Measurements from ENCODE around the gene SPAG16. TPM values are rescaled to one million over a fixed set of nuclear protein-coding genes. Genes with fewer than 3 reads are reported as not detected.

SPAG16 gene
- total and polyA plus RNA-seq, 2 of the 13 experiments (the other 11 are each of a cell fraction or from before 2014, with no cell fraction given), result 9.6 to 26.5 TPM

- DNase-seq (ENCODE audit: low spot score) (no peak), ATAC-seq (no peak), FAIRE-seq (no peak)
- no TSS peak for BruUV-seq (replicated peaks)
- ChIA-PET POLR2A (no interaction called here), CTCF (ENCODE audit: low intra/inter-chr PET ratio, low total read pairs) (no interaction called here)
- H3K79me2 ChIP-seq (ENCODE audit: insufficient read depth, low read length), result no peaks in the 10 kb centered on the region
- H2AFZ ChIP-seq (ENCODE audit: low read length), result peak overlapping the region; percentile 18
- no peaks in the 10 kb centered on the region for H3K4me1 ChIP-seq (ENCODE audit: insufficient read depth, low read length)
- in situ Hi-C loops (cut with HindIII; ENCODE audit: extremely low pct_ligation_motif_present, low pct_unique_long_range_greater_than_20kb) (no loop called here), intact Hi-C loops (cut with micrococcal nuclease; ENCODE audit: unreplicated experiment) (no loop called here)
- no peaks in the 10 kb centered on the region for H4K20me1 ChIP-seq (ENCODE audit: insufficient read depth, low read length)
- 0% methylated on average over 1 of the region's 1 CpG for WGBS (ENCODE audit: low lambda C conversion rate)
- H3K4me2 ChIP-seq (ENCODE audit: low read depth, low read length), result no peak overlapping the region
- H3K4me3 ChIP-seq (replicated peaks in 1 of 3; ENCODE audit: insufficient read depth in 1 of 3, low read depth in 2 of 3, low read length in 3 of 3), result no peak overlapping the region
- H3K36me3 ChIP-seq (replicated peaks in 1 of 2; ENCODE audit: control insufficient read depth in 1 of 2, insufficient read depth in 2 of 2, low read length in 2 of 2), result no peaks in the 10 kb centered on the region
- TF ChIP-seq ZFY (CRISPR knock-in tag; IDR thresholded peaks at IDR 0.05) (no peak), IRF9 (CRISPR knock-in tag; IDR thresholded peaks at IDR 0.05; ENCODE audit: borderline replicate concordance) (no peak), POLR2AphosphoS2 (IDR thresholded peaks at IDR 0.05; ENCODE audit: low read depth, low read length) (no peak), NFIC (IDR thresholded peaks at IDR 0.05; ENCODE audit: low read length) (no peak), ZSCAN5A (CRISPR knock-in tag; IDR thresholded peaks at IDR 0.05; ENCODE audit: borderline replicate concordance) (no peak), PLSCR1 (CRISPR knock-in tag; IDR thresholded peaks at IDR 0.05; ENCODE audit: borderline replicate concordance) (no peak), SOX13 (IDR thresholded peaks at IDR 0.05) (no peak), SOX13 (CRISPR knock-in tag; conservative IDR thresholded peaks at IDR 0.05 in 1 of 2, IDR thresholded peaks at IDR 0.05 in 1 of 2) (no peak), ZNF558 (CRISPR knock-in tag; IDR thresholded peaks at IDR 0.05; ENCODE audit: borderline replicate concordance) (no peak), MAFK (conservative IDR thresholded peaks at IDR 0.05 in 1 of 2, IDR thresholded peaks at IDR 0.05 in 1 of 2; ENCODE audit: low read length in 2 of 2) (no peak), ZNF713 (CRISPR knock-in tag; IDR thresholded peaks at IDR 0.05) (no peak), TERF1 (CRISPR knock-in tag; IDR thresholded peaks at IDR 0.05) (no peak), ARNT2 (CRISPR knock-in tag; IDR thresholded peaks at IDR 0.05; ENCODE audit: low read depth) (no peak), ZNF552 (CRISPR knock-in tag; IDR thresholded peaks at IDR 0.05; ENCODE audit: borderline replicate concordance) (no peak), NFE2 (CRISPR knock-in tag; IDR thresholded peaks at IDR 0.05) (no peak), KAT2B (IDR thresholded peaks at IDR 0.05; ENCODE audit: borderline replicate concordance, low read depth, low read length) (no peak), ZEB1 (IDR thresholded peaks at IDR 0.05; ENCODE audit: insufficient replicate concordance, low read depth) (no peak), ZNF512 (CRISPR knock-in tag; IDR thresholded peaks at IDR 0.05) (no peak)
- H3K9me3 ChIP-seq (ENCODE audit: low read length), result no peaks in the 10 kb centered on the region
- no peak overlapping the region for H3K27ac ChIP-seq (ENCODE audit: extremely low read length, insufficient read depth, low read length)
- no peak overlapping the region for H3K9ac ChIP-seq (ENCODE audit: insufficient read depth, low read depth, low read length)
- H3K27me3 ChIP-seq (ENCODE audit: control insufficient read depth in 1 of 2, insufficient read depth in 2 of 2, low read length in 2 of 2), result no peaks in the 10 kb centered on the region
Measured at GRCh38 chr2:214244847-214245246, 960.6 kb downstream of the SPAG16 start.
